ENCODE measurements around the gene NKAIN1.

The NKAIN1 gene

GRCh38 chr1:31207046-31207445, 32.6 kb downstream of the NKAIN1 start:
- H3K4me2 ChIP-seq = no peak overlapping the region
- no peaks in the 10 kb centered on the region for H3K79me2 ChIP-seq (ENCODE audit: insufficient read depth, low read depth)
- no peak for TF ChIP-seq CTCF (conservative IDR thresholded peaks at IDR 0.05; ENCODE audit: low read depth, low read length)
- H4K20me1 ChIP-seq (ENCODE audit: insufficient read depth) = no peaks in the 10 kb centered on the region
- no peak overlapping the region for H2AFZ ChIP-seq (ENCODE audit: low read depth)
- no peak overlapping the region for H3K27ac ChIP-seq
- H3K9ac ChIP-seq = no peak overlapping the region
- no peaks in the 10 kb centered on the region for H3K4me1 ChIP-seq (ENCODE audit: low read depth, poor library complexity, severe bottlenecking)
- no peaks in the 10 kb centered on the region for H3K27me3 ChIP-seq (ENCODE audit: insufficient read depth, low read depth)
- no peak overlapping the region for H3K4me3 ChIP-seq (IDR thresholded peaks at IDR 0.05; ENCODE audit: insufficient read depth, low read depth, low read length)
- no peaks in the 10 kb centered on the region for H3K36me3 ChIP-seq (ENCODE audit: insufficient read depth)

GRCh38 chr1:31203215-31203614, 36.5 kb downstream of the NKAIN1 start:
- Histone ChIP-seq H3K4me3 (IDR thresholded peaks at IDR 0.05; ENCODE audit: insufficient read depth, low read depth, low read length) (no peak overlapping the region), H3K9ac (no peak overlapping the region), H3K27ac (no peak overlapping the region), H2AFZ (ENCODE audit: low read depth) (no peak overlapping the region), H4K20me1 (ENCODE audit: insufficient read depth) (no peaks in the 10 kb centered on the region), H3K4me2 (no peak overlapping the region), H3K79me2 (ENCODE audit: insufficient read depth, low read depth) (no peaks in the 10 kb centered on the region), H3K36me3 (ENCODE audit: insufficient read depth) (no peaks in the 10 kb centered on the region), H3K4me1 (ENCODE audit: low read depth, poor library complexity, severe bottlenecking) (no peaks in the 10 kb centered on the region), H3K27me3 (ENCODE audit: insufficient read depth, low read depth) (no peaks in the 10 kb centered on the region)
- no peak for TF ChIP-seq CTCF (conservative IDR thresholded peaks at IDR 0.05; ENCODE audit: low read depth, low read length)

GRCh38 chr1:31201931-31202360, 37.7 kb downstream of the NKAIN1 start:
- no peak overlapping the region for H3K4me2 ChIP-seq
- no peak for TF ChIP-seq CTCF (conservative IDR thresholded peaks at IDR 0.05; ENCODE audit: low read depth, low read length)
- no peak overlapping the region for H2AFZ ChIP-seq (ENCODE audit: low read depth)
- H3K79me2 ChIP-seq (ENCODE audit: insufficient read depth, low read depth) = no peaks in the 10 kb centered on the region
- no peaks in the 10 kb centered on the region for H3K27me3 ChIP-seq (ENCODE audit: insufficient read depth, low read depth)
- H3K36me3 ChIP-seq (ENCODE audit: insufficient read depth) = no peaks in the 10 kb centered on the region
- no peaks in the 10 kb centered on the region for H3K4me1 ChIP-seq (ENCODE audit: low read depth, poor library complexity, severe bottlenecking)
- H3K27ac ChIP-seq = no peak overlapping the region
- H4K20me1 ChIP-seq (ENCODE audit: insufficient read depth) = no peaks in the 10 kb centered on the region
- no peak overlapping the region for H3K9ac ChIP-seq
- H3K4me3 ChIP-seq (IDR thresholded peaks at IDR 0.05; ENCODE audit: insufficient read depth, low read depth, low read length) = no peak overlapping the region

- Histone ChIP-seq H3K36me3 (ENCODE audit: insufficient read depth) (no peaks in the 10 kb centered on the region), H3K27me3 (ENCODE audit: insufficient read depth, low read depth) (no peaks in the 10 kb centered on the region), H3K4me3 (IDR thresholded peaks at IDR 0.05; ENCODE audit: insufficient read depth, low read depth, low read length) (no peak overlapping the region), H3K4me2 (no peak overlapping the region), H2AFZ (ENCODE audit: low read depth) (no peak overlapping the region), H3K79me2 (ENCODE audit: insufficient read depth, low read depth) (no peaks in the 10 kb centered on the region), H3K27ac (no peak overlapping the region), H4K20me1 (ENCODE audit: insufficient read depth) (no peaks in the 10 kb centered on the region), H3K4me1 (ENCODE audit: low read depth, poor library complexity, severe bottlenecking) (no peaks in the 10 kb centered on the region), H3K9ac (no peak overlapping the region)
- no peak for TF ChIP-seq CTCF (conservative IDR thresholded peaks at IDR 0.05; ENCODE audit: low read depth, low read length)
Measured at GRCh38 chr1:31199949-31200348, 39.7 kb downstream of the NKAIN1 start.
